Hepatocyte (in vitro differentiated cells): ENCODE measurements around the gene PTPRN2. TPM values are rescaled to one million over a fixed set of nuclear protein-coding genes. Genes with fewer than 3 reads are reported as not detected.
"Not testable (repeated sequence)": the region's sequence is repeated elsewhere in the genome, so short reads cannot be mapped to it uniquely, and the experiment has no call there.

Experiments used
- DNase-seq: peaks from one replicate; pipeline ENCODE4 v3.0.0-alpha.2; 2016; ENCODE audit warnings: low spot score
- H2AFZ ChIP-seq: fragments of 200-600 bp; sonication (generic); 2 replicates; pipeline ENCODE4 v1.6.0; 2016; ENCODE audit warnings: antibody characterized with exemption, mild to moderate bottlenecking
- H3K27ac ChIP-seq: fragments of 200-600 bp; sonication (generic); 2 replicates; pipeline ENCODE4 v1.5.1; 2016; ENCODE audit warnings: mild to moderate bottlenecking
- H3K27me3 ChIP-seq: fragments of 200-600 bp; sonication (generic); 2 replicates; pipeline ENCODE4 v1.6.1; 2016
- H3K36me3 ChIP-seq: fragments of 200-600 bp; sonication (generic); replicated peaks from 2 replicates; pipeline ENCODE4 v1.5.1; 2016; ENCODE audit warnings: low read depth; ENCODE audit not compliant: insufficient read depth
- H3K4me1 ChIP-seq: fragments of 200-600 bp; sonication (generic); 2 replicates; pipeline ENCODE4 v1.5.1; 2016; ENCODE audit warnings: mild to moderate bottlenecking, moderate library complexity; ENCODE audit not compliant: insufficient read depth
- H3K4me2 ChIP-seq: fragments of 200-600 bp; sonication (generic); 2 replicates; pipeline ENCODE4 v1.6.0; 2016
- H3K4me3 ChIP-seq: fragments of 200-600 bp; sonication (generic); 2 replicates; pipeline ENCODE4 v1.5.1; 2016; ENCODE audit warnings: mild to moderate bottlenecking
- H3K79me2 ChIP-seq: fragments of 200-600 bp; sonication (generic); 2 replicates; pipeline ENCODE4 v1.6.0; 2017; ENCODE audit warnings: mild to moderate bottlenecking
- H3K9me2 ChIP-seq: fragments of 200-600 bp; sonication (generic); replicated peaks from 2 replicates; pipeline ENCODE4 v1.6.0; 2017; ENCODE audit warnings: mild to moderate bottlenecking; ENCODE audit not compliant: insufficient read depth
- H3K9me3 ChIP-seq: fragments of 200-600 bp; sonication (generic); 2 replicates; pipeline ENCODE4 v1.5.1; 2016; ENCODE audit warnings: low read depth, mild to moderate bottlenecking
- H4K20me1 ChIP-seq: fragments of 200-600 bp; sonication (generic); 2 replicates; pipeline ENCODE4 v1.6.0; 2016; ENCODE audit warnings: mild to moderate bottlenecking; ENCODE audit not compliant: insufficient read depth, poor library complexity, severe bottlenecking
- EZH2 ChIP-seq: fragments of 200-600 bp; sonication (generic); IDR thresholded peaks from 2 replicates; pipeline ENCODE4 v1.6.1; 2016; ENCODE audit warnings: antibody characterized with exemption, mild to moderate bottlenecking, borderline replicate concordance
- EZH2phosphoT487 ChIP-seq: fragments of 200-600 bp; sonication (generic); IDR thresholded peaks from one replicate; pipeline ENCODE4 v1.6.1; 2018; ENCODE audit warnings: antibody characterized with exemption, mild to moderate bottlenecking, low read depth, moderate library complexity; ENCODE audit not compliant: unreplicated experiment, severe bottlenecking
- WGBS: methylation state at CpG from one replicate; pipeline ENCODE4 v1.1.6; 2016; ENCODE audit warnings: low lambda C conversion rate; ENCODE audit errors: missing lambda C conversion rate; 5-methylcytosine and 5-hydroxymethylcytosine counted together
- polyA plus RNA-seq: library from polyadenylated mRNA; unstranded; fragments of >200 nt; fragmentation: Nextera tagmentation; extraction: Ambion mirVana; gene quantifications from 2 replicates; pipeline ENCODE4 v1.2.1, GENCODE V29; 2016
- total RNA-seq: library from RNA; depleted of rRNA; stranded (reverse); fragments of >200 nt; gene quantifications from 2 replicates; pipeline ENCODE4 v1.2.3, GENCODE V29; 2014
- TF ChIP-seq, protein P1 (sequence below): fragments of 200-600 bp; sonication (generic); IDR thresholded peaks from 2 replicates; pipeline ENCODE4 v1.5.1; 2016; ENCODE audit warnings: antibody characterized with exemption, mild to moderate bottlenecking; ENCODE audit not compliant: poor library complexity

Gene PTPRN2
- total and polyA plus RNA-seq, 2 experiments from 2014 or later, result 2.1 to 3.3 TPM

- H3K4me3 ChIP-seq, result no peak overlapping the region
- TF ChIP-seq EZH2phosphoT487 (no peak), EZH2 (no peak)
- TF ChIP-seq, protein P1, sequence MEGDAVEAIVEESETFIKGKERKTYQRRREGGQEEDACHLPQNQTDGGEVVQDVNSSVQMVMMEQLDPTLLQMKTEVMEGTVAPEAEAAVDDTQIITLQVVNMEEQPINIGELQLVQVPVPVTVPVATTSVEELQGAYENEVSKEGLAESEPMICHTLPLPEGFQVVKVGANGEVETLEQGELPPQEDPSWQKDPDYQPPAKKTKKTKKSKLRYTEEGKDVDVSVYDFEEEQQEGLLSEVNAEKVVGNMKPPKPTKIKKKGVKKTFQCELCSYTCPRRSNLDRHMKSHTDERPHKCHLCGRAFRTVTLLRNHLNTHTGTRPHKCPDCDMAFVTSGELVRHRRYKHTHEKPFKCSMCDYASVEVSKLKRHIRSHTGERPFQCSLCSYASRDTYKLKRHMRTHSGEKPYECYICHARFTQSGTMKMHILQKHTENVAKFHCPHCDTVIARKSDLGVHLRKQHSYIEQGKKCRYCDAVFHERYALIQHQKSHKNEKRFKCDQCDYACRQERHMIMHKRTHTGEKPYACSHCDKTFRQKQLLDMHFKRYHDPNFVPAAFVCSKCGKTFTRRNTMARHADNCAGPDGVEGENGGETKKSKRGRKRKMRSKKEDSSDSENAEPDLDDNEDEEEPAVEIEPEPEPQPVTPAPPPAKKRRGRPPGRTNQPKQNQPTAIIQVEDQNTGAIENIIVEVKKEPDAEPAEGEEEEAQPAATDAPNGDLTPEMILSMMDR, result no peak
- no peaks in the 10 kb centered on the region for H3K4me1 ChIP-seq
- H3K36me3 ChIP-seq, result no peaks in the 10 kb centered on the region
- H3K9me2 ChIP-seq, result no peaks in the 10 kb centered on the region
- DNase-seq, result no peak
- H3K27me3 ChIP-seq, result no peaks in the 10 kb centered on the region
- no peak overlapping the region for H2AFZ ChIP-seq
- H3K4me2 ChIP-seq, result no peak overlapping the region
- 90% methylated on average over 14 of the region's 22 CpGs for whole genome bisulfite sequencing
- no peaks in the 10 kb centered on the region for H4K20me1 ChIP-seq
- no peaks in the 10 kb centered on the region for H3K9me3 ChIP-seq
- no peak overlapping the region for H3K27ac ChIP-seq
- no peaks in the 10 kb centered on the region for H3K79me2 ChIP-seq
These were observed 311.8 kb downstream of the PTPRN2 start for GRCh38 chr7:158275711-158276413.

DNA sequence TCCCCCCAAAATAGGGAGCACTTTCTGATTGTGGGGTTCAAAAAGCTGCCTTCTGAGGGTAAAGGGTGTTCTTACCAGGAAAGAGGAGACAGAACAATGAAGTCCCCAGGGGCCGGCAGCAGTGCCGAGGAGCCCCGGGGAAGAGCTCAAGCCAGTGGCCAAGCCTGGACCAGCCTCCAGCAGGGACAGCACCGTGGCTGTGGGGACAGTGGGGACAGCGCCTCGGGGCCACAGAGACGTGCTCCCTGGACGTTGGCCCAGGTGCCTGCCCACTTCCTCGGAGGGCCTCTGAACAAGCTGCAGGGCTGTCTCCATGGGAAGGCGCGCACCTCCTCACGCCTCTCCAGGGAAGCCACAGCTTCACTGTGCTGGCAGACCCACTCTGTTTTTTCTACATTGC, 312.6 kb downstream of the PTPRN2 start:
- H3K27ac ChIP-seq, result no peak overlapping the region
- TF ChIP-seq, protein P1, result no peak
- TF ChIP-seq EZH2phosphoT487 (no peak), EZH2 (no peak)
- no peaks in the 10 kb centered on the region for H3K27me3 ChIP-seq
- no peaks in the 10 kb centered on the region for H3K9me3 ChIP-seq
- H3K9me2 ChIP-seq, result no peaks in the 10 kb centered on the region
- H3K79me2 ChIP-seq, result no peaks in the 10 kb centered on the region
- H3K4me1 ChIP-seq, result no peaks in the 10 kb centered on the region
- no peak overlapping the region for H2AFZ ChIP-seq
- no peak overlapping the region for H3K4me2 ChIP-seq
- WGBS, result 88% methylated on average over 12 of the region's 12 CpGs
- H3K36me3 ChIP-seq, result no peaks in the 10 kb centered on the region
- H4K20me1 ChIP-seq, result no peaks in the 10 kb centered on the region
- DNase-seq, result no peak
- H3K4me3 ChIP-seq, result no peak overlapping the region

DNA sequence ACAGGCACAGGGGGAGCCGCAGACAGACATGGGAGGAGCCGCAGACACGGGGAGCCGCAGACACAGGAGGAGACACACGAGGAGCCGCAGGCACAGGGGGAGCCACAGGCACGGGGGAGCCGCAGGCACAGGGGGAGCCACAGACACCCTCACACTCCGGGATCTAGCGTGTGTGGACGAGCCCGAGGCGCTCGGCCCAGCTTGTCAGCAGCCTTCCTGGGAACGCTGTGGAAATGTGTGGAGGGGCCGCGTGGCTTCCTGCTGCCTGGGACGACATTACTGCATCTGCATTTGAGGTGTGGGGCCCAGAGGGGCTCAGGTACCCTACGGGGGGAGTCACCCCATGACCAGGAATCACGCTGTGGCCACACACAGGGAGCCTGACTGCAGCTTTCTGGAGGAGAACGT, 313.2 kb downstream of the PTPRN2 start:
- Histone ChIP-seq H2AFZ (no peak overlapping the region), H3K27me3 (no peaks in the 10 kb centered on the region), H4K20me1 (no peaks in the 10 kb centered on the region), H3K36me3 (no peaks in the 10 kb centered on the region), H3K9me2 (no peaks in the 10 kb centered on the region), H3K4me1 (no peaks in the 10 kb centered on the region), H3K4me2 (no peak overlapping the region), H3K79me2 (no peaks in the 10 kb centered on the region), H3K4me3 (no peak overlapping the region), H3K9me3 (no peaks in the 10 kb centered on the region), H3K27ac (no peak overlapping the region)
- WGBS, result 82% methylated on average over 10 of the region's 21 CpGs
- DNase-seq, result no peak
- no peak for TF ChIP-seq EZH2phosphoT487
- no peak for TF ChIP-seq EZH2
- TF ChIP-seq, protein P1, result no peak

DNA sequence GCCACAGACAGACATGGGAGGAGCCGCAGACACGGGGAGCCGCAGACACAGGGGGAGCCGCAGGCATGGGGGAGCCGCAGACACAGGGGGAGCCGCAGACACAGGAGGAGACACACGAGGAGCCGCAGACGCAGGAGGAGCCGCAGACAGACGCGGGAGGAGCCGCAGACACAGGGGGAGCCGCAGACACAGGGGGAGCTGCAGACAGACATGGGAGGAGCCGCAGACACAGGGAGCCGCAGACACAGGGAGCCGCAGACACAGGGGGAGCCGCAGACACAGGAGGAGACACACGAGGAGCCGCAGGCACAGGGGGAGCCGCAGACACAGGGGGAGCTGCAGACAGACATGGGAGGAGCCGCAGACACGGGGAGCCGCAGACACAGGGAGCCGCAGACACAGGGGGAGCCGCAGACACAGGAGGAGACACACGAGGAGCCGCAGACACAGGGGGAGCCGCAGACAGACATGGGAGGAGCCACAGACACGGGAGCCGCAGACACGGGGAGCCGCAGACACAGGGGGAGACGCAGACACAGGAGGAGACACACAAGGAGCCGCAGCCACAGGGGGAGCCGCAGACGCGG, 313.8 kb downstream of the PTPRN2 start:
- not testable (repeated sequence) for H3K27ac ChIP-seq, H3K36me3 ChIP-seq, H3K4me3 ChIP-seq, H4K20me1 ChIP-seq, H2AFZ ChIP-seq, H3K4me2 ChIP-seq, DNase-seq, H3K79me2 ChIP-seq, H3K27me3 ChIP-seq, H3K4me1 ChIP-seq, H3K9me2 ChIP-seq, H3K9me3 ChIP-seq
- 99% methylated on average over 13 of the region's 38 CpGs for WGBS
